Measurements from ENCODE around the gene GSTM3. TPM values are rescaled to one million over a fixed set of nuclear protein-coding genes. Genes with fewer than 3 reads are reported as not detected.
"Not testable (repeated sequence)": the region's sequence is repeated elsewhere in the genome, so short reads cannot be mapped to it uniquely, and the experiment has no call there.

The GSTM3 gene
- total and polyA plus RNA-seq, 7 donors: 21.6 to 143 (median 64.3) TPM

DNA sequence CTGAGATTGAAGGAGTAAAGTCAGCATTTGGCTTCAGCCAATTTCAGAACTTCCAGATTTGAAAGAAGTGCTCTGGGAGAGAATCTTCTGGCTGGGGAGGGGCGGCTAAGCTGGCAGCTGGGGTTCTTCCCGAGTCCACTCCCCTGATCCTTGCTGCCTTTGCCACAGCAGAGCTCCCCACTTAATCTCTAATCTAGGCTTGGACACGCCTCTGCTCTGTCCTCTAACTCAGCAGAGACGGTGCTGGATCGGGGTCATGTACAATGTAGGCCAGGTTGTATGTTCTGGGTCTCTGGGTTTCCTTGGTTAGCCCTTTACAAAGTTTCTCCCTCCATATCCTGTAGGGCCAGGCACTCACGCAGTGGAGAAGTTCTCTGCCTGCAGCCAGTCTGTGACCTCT, 10.1 kb upstream of the GSTM3 start:
- Histone ChIP-seq H3K36me3 (no peaks in the 10 kb centered on the region), H3K27me3 (no peaks in the 10 kb centered on the region), H3K27ac (no peak overlapping the region), H3K4me3 (no peak overlapping the region), H3K4me1 (no peaks in the 10 kb centered on the region), H3K9me3 (no peaks in the 10 kb centered on the region)
- no peak for DNase-seq
- whole genome bisulfite sequencing, 2 donors: 85 to 92% methylated on average over 6 of the region's 6 CpGs
- intact Hi-C loops (cut with DNase I): no loop called here
- TF ChIP-seq POLR2AphosphoS5 (IDR thresholded peaks at IDR 0.05): no peak
- no peak for TF ChIP-seq EP300 (IDR thresholded peaks at IDR 0.05)
- TF ChIP-seq POLR2A (IDR thresholded peaks at IDR 0.05): no peak
- TF ChIP-seq, protein P1, sequence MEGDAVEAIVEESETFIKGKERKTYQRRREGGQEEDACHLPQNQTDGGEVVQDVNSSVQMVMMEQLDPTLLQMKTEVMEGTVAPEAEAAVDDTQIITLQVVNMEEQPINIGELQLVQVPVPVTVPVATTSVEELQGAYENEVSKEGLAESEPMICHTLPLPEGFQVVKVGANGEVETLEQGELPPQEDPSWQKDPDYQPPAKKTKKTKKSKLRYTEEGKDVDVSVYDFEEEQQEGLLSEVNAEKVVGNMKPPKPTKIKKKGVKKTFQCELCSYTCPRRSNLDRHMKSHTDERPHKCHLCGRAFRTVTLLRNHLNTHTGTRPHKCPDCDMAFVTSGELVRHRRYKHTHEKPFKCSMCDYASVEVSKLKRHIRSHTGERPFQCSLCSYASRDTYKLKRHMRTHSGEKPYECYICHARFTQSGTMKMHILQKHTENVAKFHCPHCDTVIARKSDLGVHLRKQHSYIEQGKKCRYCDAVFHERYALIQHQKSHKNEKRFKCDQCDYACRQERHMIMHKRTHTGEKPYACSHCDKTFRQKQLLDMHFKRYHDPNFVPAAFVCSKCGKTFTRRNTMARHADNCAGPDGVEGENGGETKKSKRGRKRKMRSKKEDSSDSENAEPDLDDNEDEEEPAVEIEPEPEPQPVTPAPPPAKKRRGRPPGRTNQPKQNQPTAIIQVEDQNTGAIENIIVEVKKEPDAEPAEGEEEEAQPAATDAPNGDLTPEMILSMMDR (IDR thresholded peaks at IDR 0.05): no peak

DNA sequence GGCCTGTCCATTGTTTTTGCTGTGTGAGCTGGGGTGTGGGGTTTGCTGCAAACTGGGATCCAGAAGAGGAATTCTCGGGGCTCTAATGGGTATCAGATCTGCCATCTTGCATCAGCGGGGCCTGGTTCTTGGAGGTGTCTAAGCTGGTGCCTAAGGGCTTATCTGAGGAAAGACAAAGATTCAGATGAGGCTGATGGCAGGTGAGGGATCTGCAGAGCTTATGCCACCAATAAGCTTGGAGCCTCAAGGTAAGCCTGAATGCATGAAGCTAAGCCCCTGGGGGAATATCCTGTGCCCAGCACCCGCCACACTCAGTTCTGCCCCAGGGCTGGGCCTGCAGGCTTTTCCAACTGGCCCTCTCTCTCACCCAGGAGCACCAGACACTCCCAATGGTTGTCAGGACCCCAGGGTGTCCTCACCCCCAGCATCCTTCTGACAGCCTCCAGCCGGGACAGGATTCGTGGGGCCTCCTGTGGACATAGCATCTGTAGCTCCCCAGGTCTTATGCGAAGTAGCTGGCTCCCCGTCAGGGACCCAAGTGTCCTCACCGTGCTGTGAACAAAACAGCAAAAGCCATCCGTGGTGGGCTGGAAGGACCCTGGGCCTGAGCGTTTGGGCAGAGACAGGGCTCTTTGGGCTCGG, 9.5 kb upstream of the GSTM3 start:
- WGBS, 2 donors: 90 to 97% methylated on average over 11 of the region's 11 CpGs
- no peaks in the 10 kb centered on the region for H3K36me3 ChIP-seq
- intact Hi-C loops (cut with DNase I): no loop called here

DNA sequence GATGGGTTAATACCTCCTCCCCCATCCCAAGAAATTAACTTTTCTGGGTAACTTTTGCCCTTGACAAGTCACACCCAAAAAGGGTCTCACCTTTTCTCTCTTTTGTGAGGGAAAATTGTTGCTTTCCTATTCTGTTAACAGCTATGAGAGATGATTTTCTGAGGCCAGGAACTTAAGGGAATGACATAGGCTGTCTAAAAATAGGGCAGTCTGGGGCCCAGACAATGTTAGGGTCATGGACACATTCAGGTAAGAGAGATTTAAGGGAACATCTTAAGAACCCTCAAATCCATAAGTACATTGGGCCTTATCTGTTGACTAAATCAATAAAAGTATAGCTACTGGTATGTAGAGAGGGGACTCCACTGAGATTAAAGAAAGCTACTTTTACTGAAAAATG, 8.4 kb upstream of the GSTM3 start:
- no peak for TF ChIP-seq POLR2AphosphoS5 (IDR thresholded peaks at IDR 0.05)
- no peak for TF ChIP-seq EP300 (IDR thresholded peaks at IDR 0.05)
- no peak for TF ChIP-seq POLR2A (IDR thresholded peaks at IDR 0.05)
- TF ChIP-seq, protein P1 (IDR thresholded peaks at IDR 0.05): no peak
- H3K27ac ChIP-seq: no peak overlapping the region
- no peaks in the 10 kb centered on the region for H3K9me3 ChIP-seq
- H3K27me3 ChIP-seq: no peaks in the 10 kb centered on the region
- no peak overlapping the region for H3K4me3 ChIP-seq
- H3K36me3 ChIP-seq: no peaks in the 10 kb centered on the region
- no peaks in the 10 kb centered on the region for H3K4me1 ChIP-seq
- DNase-seq: no peak
- intact Hi-C loops (cut with DNase I): no loop called here

More for the DNA sequence above, 9.5 kb upstream of the GSTM3 start:
- TF ChIP-seq POLR2A (IDR thresholded peaks at IDR 0.05) (no peak), EP300 (IDR thresholded peaks at IDR 0.05) (no peak), POLR2AphosphoS5 (IDR thresholded peaks at IDR 0.05) (no peak)
- TF ChIP-seq, protein P1 (IDR thresholded peaks at IDR 0.05): no peak
- H3K27ac ChIP-seq: no peak overlapping the region
- no peaks in the 10 kb centered on the region for H3K4me1 ChIP-seq
- H3K27me3 ChIP-seq: no peaks in the 10 kb centered on the region
- H3K9me3 ChIP-seq: no peaks in the 10 kb centered on the region
- H3K4me3 ChIP-seq: no peak overlapping the region
- DNase-seq: no peak

DNA sequence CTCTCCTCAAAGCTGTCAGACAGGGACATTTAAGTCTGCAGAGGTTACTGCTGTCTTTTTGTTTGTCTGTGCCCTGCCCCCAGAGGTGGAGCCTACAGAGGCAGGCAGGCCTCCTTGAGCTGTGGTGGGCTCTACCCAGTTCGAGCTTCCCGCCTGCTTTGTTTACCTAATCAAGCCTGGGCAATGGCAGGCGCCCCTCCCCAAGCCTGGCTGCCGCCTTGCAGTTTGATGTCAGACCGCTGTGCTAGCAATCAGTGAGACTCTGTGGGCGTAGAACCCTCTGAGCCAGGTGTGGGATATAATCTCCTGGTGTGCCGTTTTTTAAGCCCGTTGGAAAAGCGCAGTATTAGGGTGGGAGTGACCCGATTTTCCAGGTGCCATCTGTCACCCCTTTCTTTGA, 7.5 kb upstream of the GSTM3 start:
- H3K36me3 ChIP-seq; DNase-seq; H3K4me1 ChIP-seq; H3K27me3 ChIP-seq; H3K4me3 ChIP-seq; H3K9me3 ChIP-seq; H3K27ac ChIP-seq; intact Hi-C loops (cut with DNase I): not testable (repeated sequence)
- 95% methylated on average over 10 of the region's 10 CpGs for WGBS, 2 donors

DNA sequence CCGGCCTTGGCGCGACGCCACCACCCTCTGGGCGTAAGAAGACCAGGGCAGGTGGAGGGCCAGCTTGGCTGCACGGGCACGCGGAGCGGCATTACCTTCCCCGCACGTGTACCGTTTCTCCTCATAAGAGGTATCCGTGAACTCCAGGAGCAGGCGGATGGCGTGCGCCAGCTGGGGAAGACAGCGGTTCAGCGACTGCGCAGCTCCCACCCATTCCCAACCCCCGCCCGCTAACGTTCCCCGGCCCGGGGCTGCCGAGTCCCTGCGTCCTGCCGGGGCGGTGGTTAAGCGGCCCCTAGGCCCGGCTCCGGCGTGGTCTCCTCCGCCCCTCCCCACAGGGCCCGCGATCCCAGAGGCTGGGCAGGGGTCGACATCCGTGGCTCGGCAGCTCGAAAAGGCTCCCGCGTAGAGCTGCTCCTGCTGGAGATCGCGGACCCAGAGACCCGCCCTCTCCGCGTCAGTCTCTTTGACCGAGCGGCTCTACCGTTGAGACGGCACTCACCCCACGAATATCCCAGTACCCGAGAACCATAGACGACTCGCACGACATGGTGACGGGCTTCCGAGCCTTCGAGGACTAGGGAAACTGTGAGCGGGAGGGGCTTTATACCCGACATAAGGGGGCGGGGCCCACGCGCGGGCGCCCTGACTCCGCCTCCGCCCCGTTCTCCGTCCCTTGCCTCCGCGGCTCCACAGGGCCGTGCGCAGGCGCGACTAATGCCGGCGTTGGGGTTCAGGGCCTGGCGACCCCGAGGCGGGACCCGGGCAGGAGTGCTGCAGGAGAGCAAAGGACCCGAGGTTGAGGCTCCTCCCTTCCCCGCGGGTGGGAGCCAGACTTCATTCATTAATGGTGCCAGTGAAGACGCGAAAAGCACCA, 862 bp downstream of the GSTM3 start:
- Histone ChIP-seq H3K36me3 (peaks cover 0 to 27% (median 7%) of the 10 kb centered on the region in 4 donors), H3K4me1 (peaks cover 0 to 20% (median 14%) of the 10 kb centered on the region in 4 donors), H3K27ac (peak overlapping the region; percentile 64 to 85 (median 82)), H3K27me3 (no peaks in the 10 kb centered on the region), H3K9me3 (no peaks in the 10 kb centered on the region), H3K4me3 (peak overlapping the region; percentile 56 to 79 (median 73))
- 1 to 3% methylated on average over 86 of the region's 86 CpGs for WGBS, 2 donors
- intact Hi-C loops (cut with DNase I): loop anchor here (5.0 kb wide), 2 partner anchors 53 to 73 kb away; partner anchors contain the start of genes GSTM1 and GSTM2
- peak; percentile 90 for DNase-seq
- TF ChIP-seq POLR2AphosphoS5 (IDR thresholded peaks at IDR 0.05) (peak; percentile 95 to 98 (median 96)), POLR2A (IDR thresholded peaks at IDR 0.05) (peak; percentile 63 to 87)
- TF ChIP-seq, protein P1 (IDR thresholded peaks at IDR 0.05): no peak

Data from sigmoid colon (tissue), 7 donors.